Choroid plexus epithelial cell (primary cell): ENCODE data around the gene MDH1B.

Experiments used
- DNase-seq: peaks from one replicate; pipeline ENCODE4 v3.0.0-alpha.2; 2010; ENCODE audit warnings: low read depth
- H3K4me3 ChIP-seq: 2 replicates; pipeline ENCODE4 v1.5.1; 2011; ENCODE audit warnings: low read depth, mild to moderate bottlenecking, control low read depth, low read length, moderate library complexity
- TF ChIP-seq, protein P1 (sequence below): conservative IDR thresholded peaks from 2 replicates; pipeline ENCODE4 v1.5.1; 2011; ENCODE audit warnings: low read depth, mild to moderate bottlenecking, control low read depth, inconsistent platforms, low read length, moderate library complexity

Gene MDH1B

GRCh38 chr2:206713746-206714145 is 51.4 kb downstream of the MDH1B start:
- TF ChIP-seq, protein P1, sequence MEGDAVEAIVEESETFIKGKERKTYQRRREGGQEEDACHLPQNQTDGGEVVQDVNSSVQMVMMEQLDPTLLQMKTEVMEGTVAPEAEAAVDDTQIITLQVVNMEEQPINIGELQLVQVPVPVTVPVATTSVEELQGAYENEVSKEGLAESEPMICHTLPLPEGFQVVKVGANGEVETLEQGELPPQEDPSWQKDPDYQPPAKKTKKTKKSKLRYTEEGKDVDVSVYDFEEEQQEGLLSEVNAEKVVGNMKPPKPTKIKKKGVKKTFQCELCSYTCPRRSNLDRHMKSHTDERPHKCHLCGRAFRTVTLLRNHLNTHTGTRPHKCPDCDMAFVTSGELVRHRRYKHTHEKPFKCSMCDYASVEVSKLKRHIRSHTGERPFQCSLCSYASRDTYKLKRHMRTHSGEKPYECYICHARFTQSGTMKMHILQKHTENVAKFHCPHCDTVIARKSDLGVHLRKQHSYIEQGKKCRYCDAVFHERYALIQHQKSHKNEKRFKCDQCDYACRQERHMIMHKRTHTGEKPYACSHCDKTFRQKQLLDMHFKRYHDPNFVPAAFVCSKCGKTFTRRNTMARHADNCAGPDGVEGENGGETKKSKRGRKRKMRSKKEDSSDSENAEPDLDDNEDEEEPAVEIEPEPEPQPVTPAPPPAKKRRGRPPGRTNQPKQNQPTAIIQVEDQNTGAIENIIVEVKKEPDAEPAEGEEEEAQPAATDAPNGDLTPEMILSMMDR: no peak
- H3K4me3 ChIP-seq: no peak overlapping the region
- no peak for DNase-seq

- no peak overlapping the region for H3K4me3 ChIP-seq
- TF ChIP-seq, protein P1: no peak
- no peak for DNase-seq
Observed at GRCh38 chr2:206708286-206708685, 56.8 kb downstream of the MDH1B start.

GRCh38 chr2:206707164-206707701 is 57.9 kb downstream of the MDH1B start:
- DNase-seq: no peak
- TF ChIP-seq, protein P1: no peak
- H3K4me3 ChIP-seq: no peak overlapping the region

GRCh38 chr2:206701952-206702605 is 63.0 kb downstream of the MDH1B start:
- no peak for DNase-seq
- H3K4me3 ChIP-seq: no peak overlapping the region
- TF ChIP-seq, protein P1: no peak

- no peak overlapping the region for H3K4me3 ChIP-seq
- TF ChIP-seq, protein P1: no peak
- no peak for DNase-seq
Observed at GRCh38 chr2:206700156-206700555, 65.0 kb downstream of the MDH1B start.

DNA sequence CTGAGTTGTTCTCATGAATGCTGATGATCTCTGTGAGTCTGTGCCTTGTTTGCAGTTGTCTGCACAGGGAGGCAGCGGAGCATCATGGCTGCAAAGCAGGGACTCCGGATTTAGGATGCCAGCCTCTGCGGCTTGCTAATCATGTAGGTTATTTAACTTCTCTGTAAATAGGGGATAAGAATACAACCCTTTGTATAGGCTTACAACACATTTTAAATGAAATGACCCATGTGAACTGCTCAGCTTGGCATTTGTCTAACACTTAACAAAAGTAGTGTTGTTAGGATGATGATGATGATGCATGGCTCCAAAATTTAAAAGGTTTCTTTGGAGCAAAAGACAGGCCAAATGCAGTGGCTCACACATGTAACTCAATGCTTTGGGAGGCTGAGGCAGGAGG is 66.3 kb downstream of the MDH1B start:
- TF ChIP-seq, protein P1: no peak
- no peak overlapping the region for H3K4me3 ChIP-seq
- no peak for DNase-seq

- TF ChIP-seq, protein P1: no peak
- no peak overlapping the region for H3K4me3 ChIP-seq
- DNase-seq: no peak
Observed at GRCh38 chr2:206696910-206697309, 68.2 kb downstream of the MDH1B start.
